GM12872 (cell line): ENCODE data around the gene TMEM176A.

Experiments
- TF ChIP-seq, protein P1 (sequence below): IDR thresholded peaks from 3 replicates; pipeline ENCODE4 v1.5.1; 2011; ENCODE audit warnings: low read depth, mild to moderate bottlenecking, low read length, moderate library complexity; ENCODE audit not compliant: insufficient read depth

The TMEM176A gene

DNA sequence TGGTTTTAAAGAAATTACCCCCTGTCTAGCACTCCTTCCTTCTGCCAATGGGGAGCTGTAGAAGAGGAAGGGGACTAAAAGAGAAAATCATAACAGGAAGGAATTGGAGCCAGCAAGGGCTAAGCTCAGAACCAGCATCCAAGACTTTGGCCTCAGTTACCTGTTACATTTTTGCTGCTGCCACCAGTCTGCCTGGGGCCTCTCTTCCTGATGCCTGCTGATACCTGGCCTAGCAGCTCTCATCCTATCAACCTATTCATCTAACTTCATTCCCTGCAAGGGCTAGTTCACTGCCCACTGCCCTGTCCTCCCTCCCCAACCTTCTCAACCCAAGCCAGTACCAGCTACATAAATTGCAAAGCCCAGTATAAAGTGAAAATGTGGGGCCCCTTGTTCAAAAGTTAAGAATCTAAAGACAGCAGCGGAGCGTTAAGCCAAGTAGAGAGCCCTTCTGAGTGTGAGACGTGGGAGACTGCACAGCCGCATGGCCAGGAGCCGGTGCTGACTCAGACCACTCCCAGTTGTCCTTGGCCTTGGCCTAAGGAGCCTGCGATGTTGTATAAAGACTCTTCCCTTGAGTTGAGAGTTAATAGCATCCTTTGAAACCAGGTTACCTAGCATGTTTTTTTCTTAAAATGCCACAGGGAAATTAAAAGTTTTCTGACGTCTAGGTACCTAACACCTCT, 38.5 kb downstream of the TMEM176A start:
- TF ChIP-seq, protein P1, sequence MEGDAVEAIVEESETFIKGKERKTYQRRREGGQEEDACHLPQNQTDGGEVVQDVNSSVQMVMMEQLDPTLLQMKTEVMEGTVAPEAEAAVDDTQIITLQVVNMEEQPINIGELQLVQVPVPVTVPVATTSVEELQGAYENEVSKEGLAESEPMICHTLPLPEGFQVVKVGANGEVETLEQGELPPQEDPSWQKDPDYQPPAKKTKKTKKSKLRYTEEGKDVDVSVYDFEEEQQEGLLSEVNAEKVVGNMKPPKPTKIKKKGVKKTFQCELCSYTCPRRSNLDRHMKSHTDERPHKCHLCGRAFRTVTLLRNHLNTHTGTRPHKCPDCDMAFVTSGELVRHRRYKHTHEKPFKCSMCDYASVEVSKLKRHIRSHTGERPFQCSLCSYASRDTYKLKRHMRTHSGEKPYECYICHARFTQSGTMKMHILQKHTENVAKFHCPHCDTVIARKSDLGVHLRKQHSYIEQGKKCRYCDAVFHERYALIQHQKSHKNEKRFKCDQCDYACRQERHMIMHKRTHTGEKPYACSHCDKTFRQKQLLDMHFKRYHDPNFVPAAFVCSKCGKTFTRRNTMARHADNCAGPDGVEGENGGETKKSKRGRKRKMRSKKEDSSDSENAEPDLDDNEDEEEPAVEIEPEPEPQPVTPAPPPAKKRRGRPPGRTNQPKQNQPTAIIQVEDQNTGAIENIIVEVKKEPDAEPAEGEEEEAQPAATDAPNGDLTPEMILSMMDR, result no peak

DNA sequence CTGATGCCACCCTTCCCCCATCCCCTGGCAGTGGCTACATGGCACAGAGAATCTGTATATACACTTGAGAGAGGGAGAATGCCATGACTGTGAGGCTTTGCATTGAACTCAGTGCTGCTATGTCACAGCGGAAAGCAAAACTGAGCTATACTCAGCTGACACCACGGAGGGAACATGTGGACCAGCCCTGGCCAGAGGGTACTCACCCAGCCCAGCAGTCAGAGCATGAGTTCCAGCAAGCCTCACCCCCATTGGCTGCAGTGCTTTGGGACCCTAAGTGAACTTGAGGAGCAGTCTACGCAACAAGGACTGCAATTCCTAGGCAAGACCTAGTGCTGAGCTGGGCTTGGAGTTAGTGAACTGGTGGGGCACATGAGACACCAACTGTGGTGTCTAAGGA, 41.4 kb downstream of the TMEM176A start:
- TF ChIP-seq, protein P1, result no peak

DNA sequence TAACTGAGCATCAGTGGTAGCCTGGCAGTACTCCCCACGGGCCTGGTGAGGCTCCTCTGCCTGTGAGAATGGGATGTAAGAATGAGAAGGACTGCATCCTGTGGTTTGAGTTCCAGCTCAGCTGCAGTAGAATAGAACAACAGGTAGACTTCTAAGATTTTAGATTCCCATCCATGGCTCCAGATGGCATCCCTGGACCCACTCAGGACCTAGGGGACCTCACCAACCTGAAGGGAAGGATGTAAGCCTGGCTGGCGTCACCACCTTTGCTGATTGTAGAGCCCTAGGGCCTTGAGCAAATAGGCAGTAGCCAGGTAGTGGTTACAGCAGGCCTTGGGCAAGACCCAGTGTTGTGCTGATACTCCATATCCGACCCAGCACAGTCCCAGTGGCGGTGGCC, 42.1 kb downstream of the TMEM176A start:
- TF ChIP-seq, protein P1, result no peak

DNA sequence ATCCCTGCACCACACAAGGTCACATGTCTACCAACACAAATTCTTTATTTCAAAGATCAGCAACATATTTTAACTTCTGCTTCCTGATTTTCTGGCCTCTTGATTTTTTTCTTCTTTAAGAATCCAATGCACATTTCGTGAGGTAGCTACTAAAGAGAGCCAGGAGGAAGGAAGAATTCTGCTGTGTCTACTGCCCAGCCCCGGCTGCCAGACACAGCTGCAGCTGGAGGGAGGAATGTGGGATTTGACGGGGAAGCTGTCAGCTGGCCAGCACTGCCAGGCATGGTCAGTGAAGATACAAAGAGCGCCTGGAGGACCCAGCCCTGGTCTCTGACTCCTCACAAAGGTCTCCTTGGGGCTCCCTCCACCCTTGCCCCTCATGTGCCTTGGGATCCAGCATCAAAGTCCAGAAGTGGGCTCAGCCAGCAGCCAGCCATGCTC, 44.9 kb downstream of the TMEM176A start:
- TF ChIP-seq, protein P1, result no peak

DNA sequence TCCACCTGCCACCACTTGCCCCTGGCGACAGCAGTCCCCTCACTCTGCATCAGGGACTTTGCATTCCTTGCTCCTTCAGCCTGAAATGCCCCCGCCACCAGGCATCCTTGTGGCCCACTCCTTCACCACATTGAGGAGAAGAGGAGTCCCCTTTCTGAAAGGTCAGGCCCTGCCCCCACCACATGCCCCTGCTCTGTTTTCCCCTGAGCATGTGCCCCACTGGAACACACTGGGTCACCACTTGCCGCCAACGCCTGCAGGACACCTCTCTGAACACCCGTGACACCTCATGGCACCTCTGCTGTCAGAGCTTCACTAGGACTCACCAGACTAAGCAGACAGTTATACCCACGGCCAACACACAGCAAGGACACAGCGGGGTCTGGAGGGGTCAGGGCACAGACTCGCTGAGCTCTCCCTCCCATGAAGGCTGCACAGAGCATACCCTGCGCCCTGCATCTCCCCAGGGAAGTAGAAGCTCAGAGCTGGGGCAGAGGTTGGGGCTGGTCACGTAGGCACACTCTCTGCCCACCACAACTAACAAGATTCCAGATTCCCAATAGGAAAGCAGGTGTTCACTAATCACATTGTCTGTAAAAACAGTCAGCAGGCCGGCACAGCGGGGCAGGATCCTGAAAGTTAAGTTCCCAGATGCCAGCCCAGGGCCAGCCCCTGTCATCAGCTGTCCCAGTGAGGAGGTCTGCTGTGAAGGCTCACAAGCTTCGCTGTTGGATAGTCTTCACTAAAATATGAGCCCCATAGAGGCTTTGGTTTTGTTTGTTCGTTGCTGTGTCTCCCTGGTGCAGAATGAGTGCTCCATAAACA, 45.9 kb downstream of the TMEM176A start:
- TF ChIP-seq, protein P1, result no peak

DNA sequence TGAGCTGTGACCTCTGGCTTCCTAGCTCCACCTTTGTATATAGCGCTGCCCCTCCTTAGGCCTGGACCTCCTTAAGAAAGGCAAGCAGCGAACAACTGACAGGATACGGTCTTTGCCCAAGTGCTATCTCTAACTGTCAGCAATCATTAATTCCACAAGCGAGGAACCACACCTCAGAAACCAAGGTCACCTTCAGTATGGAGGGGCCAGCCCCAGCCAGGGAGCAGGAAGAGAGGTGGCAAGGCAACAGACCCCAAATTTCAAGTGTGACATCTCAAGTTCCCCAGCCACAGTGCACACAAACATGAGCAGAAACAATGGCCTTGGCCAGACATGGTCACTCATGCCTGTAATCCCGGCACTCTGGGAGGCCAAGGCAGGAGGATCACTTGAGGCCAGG, 47.0 kb downstream of the TMEM176A start:
- TF ChIP-seq, protein P1, result no peak

DNA sequence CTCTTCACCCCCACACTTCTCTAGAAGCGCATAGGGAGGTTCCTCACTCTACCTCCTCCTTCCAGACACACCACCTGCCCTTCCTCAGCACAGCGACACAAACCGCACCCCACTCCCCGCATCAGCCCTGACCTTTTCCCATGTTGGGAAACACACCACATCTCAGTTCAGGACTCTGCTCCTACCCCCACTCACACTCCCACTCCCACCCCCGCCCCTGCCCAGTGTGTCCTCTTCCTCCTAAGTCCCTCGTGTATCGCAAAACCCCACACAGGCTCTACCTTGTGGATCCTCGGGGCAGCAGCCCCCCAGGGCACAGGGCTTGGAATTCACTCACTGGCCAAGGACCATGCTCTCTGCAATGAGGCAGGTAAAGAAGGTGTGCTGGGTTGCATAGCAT, 47.5 kb downstream of the TMEM176A start:
- TF ChIP-seq, protein P1, result no peak
